Measurements from ENCODE around the gene JAKMIP2.

The JAKMIP2 gene

DNA sequence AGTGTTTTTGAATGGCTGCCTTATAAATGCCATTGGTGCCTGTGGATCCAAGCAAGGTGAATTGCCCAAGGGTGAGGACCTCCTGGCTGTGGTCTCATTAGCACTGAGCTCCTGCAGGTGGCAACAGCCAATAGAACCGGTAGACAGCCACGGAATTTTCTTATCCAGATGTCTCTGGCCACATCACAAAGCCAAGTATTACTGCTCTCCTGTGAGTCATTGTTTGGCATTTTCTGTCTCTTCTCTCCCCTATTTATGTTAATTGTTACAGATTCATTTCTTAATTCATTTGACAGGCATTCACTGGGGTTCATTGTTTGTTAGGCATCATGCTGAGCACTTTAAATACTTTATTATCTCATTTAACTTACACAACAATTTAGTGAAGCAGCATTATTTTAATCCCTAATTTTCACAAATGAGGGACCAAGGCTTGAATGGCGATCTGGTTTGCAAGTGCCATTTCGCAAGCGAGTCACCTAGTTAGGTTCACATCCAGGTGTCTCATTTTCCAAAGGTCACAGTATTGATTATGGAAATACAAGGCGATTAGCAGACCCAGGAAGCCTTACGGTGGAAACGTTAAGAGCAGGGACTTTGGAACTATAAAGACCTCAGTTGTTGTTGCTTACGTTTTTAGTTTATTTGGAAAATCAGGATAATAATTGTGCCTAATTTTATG lies 214.5 kb downstream of the JAKMIP2 start:
- ATAC-seq, result peak; percentile 90
- TF ChIP-seq ZFP3 (CRISPR knock-in tag; IDR thresholded peaks at IDR 0.05), result 0 out of 2 replicates have a peak, but pooled peaks have one; percentile 34
- peak; percentile 52; the same call in 1 of the 2 replicates for TF ChIP-seq TOX (CRISPR knock-in tag; IDR thresholded peaks at IDR 0.05; ENCODE audit: borderline replicate concordance)
- TF ChIP-seq ARNTL (CRISPR knock-in tag; IDR thresholded peaks at IDR 0.05; ENCODE audit: borderline replicate concordance, low read depth), result no peak
- TF ChIP-seq ISL1 (CRISPR knock-in tag; IDR thresholded peaks at IDR 0.05), result peak; percentile 73
- TF ChIP-seq, protein P1, sequence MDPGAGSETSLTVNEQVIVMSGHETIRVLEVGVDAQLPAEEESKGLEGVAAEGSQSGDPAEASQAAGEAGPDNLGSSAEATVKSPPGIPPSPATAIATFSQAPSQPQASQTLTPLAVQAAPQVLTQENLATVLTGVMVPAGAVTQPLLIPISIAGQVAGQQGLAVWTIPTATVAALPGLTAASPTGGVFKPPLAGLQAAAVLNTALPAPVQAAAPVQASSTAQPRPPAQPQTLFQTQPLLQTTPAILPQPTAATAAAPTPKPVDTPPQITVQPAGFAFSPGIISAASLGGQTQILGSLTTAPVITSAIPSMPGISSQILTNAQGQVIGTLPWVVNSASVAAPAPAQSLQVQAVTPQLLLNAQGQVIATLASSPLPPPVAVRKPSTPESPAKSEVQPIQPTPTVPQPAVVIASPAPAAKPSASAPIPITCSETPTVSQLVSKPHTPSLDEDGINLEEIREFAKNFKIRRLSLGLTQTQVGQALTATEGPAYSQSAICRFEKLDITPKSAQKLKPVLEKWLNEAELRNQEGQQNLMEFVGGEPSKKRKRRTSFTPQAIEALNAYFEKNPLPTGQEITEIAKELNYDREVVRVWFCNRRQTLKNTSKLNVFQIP (CRISPR knock-in tag; IDR thresholded peaks at IDR 0.05; ENCODE audit: borderline replicate concordance, low read depth), result no peak

GRCh38 chr5:147565524-147565923 lies 217.0 kb downstream of the JAKMIP2 start:
- ATAC-seq, result peak; percentile 68
- TF ChIP-seq, protein P2, sequence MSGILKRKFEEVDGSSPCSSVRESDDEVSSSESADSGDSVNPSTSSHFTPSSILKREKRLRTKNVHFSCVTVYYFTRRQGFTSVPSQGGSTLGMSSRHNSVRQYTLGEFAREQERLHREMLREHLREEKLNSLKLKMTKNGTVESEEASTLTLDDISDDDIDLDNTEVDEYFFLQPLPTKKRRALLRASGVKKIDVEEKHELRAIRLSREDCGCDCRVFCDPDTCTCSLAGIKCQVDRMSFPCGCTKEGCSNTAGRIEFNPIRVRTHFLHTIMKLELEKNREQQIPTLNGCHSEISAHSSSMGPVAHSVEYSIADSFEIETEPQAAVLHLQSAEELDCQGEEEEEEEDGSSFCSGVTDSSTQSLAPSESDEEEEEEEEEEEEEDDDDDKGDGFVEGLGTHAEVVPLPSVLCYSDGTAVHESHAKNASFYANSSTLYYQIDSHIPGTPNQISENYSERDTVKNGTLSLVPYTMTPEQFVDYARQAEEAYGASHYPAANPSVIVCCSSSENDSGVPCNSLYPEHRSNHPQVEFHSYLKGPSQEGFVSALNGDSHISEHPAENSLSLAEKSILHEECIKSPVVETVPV (CRISPR knock-in tag; IDR thresholded peaks at IDR 0.05), result no peak

DNA sequence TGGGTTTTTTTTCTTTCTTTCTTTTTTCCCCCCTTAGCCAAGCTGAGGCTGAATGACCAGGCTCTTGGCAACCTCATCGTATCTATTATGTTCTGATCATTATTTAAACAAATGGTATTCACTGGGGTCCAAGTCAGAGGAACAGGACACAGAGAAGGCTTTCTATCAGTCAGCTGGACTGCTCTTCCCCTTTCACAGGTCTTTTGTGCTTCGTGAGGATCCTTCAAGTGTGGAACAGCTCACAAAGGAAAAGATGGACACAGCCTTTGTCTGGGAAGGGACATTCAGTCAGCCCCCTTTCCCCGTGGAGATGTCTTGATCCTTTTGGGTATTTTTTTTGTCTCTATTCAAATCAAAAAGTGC lies 218.4 kb downstream of the JAKMIP2 start:
- no peak for ATAC-seq

More for the DNA sequence above, 218.4 kb downstream of the JAKMIP2 start:
- TF ChIP-seq TCF4 (CRISPR knock-in tag; IDR thresholded peaks at IDR 0.05; ENCODE audit: borderline replicate concordance) (no peak), OSR1 (CRISPR knock-in tag; IDR thresholded peaks at IDR 0.05) (no peak), BACH2 (CRISPR knock-in tag; IDR thresholded peaks at IDR 0.05; ENCODE audit: borderline replicate concordance) (no peak), ZFP3 (CRISPR knock-in tag; IDR thresholded peaks at IDR 0.05) (no peak), ZNF70 (CRISPR knock-in tag; IDR thresholded peaks at IDR 0.05) (no peak), TSHZ2 (CRISPR knock-in tag; IDR thresholded peaks at IDR 0.05) (no peak), ISL1 (CRISPR knock-in tag; IDR thresholded peaks at IDR 0.05) (no peak), CREB5 (CRISPR knock-in tag; IDR thresholded peaks at IDR 0.05; ENCODE audit: low read depth) (no peak), ZNF8 (CRISPR knock-in tag; IDR thresholded peaks at IDR 0.05) (no peak), GLIS3 (CRISPR knock-in tag; IDR thresholded peaks at IDR 0.05) (no peak), PPARA (CRISPR knock-in tag; IDR thresholded peaks at IDR 0.05; ENCODE audit: borderline replicate concordance) (no peak), ZFP30 (CRISPR knock-in tag; IDR thresholded peaks at IDR 0.05) (no peak), TOX (CRISPR knock-in tag; IDR thresholded peaks at IDR 0.05; ENCODE audit: borderline replicate concordance) (no peak), PATZ1 (CRISPR knock-in tag; IDR thresholded peaks at IDR 0.05; ENCODE audit: borderline replicate concordance) (no peak), RARB (CRISPR knock-in tag; IDR thresholded peaks at IDR 0.05) (no peak), ESRRG (CRISPR knock-in tag; IDR thresholded peaks at IDR 0.05) (no peak)

Measured in SK-N-SH treated with all-trans-retinoic acid at 6 μM for 48 hours (cell line).